Measurements from ENCODE around the gene C16orf90.
"Not testable (repeated sequence)": the region's sequence is repeated elsewhere in the genome, so short reads cannot be mapped to it uniquely, and the experiment has no call there.

C16orf90 gene

GRCh38 chr16:3485097-3485745 lies 10.1 kb downstream of the C16orf90 start:
- in situ Hi-C loops (cut with MboI; ENCODE audit: low sequenced_read_pairs), result no loop called here

GRCh38 chr16:3484318-3485096 lies 10.8 kb downstream of the C16orf90 start:
- in situ Hi-C loops (cut with MboI; ENCODE audit: low sequenced_read_pairs), result no loop called here

- in situ Hi-C loops (cut with MboI; ENCODE audit: low sequenced_read_pairs), result no loop called here
Measured at GRCh38 chr16:3482659-3483241, 12.5 kb downstream of the C16orf90 start.

GRCh38 chr16:3481696-3482658 lies 13.3 kb downstream of the C16orf90 start:
- in situ Hi-C loops (cut with MboI; ENCODE audit: low sequenced_read_pairs), result no loop called here

GRCh38 chr16:3480901-3481695 lies 14.2 kb downstream of the C16orf90 start:
- in situ Hi-C loops (cut with MboI; ENCODE audit: low sequenced_read_pairs), result no loop called here

GRCh38 chr16:3479654-3480216 lies 15.6 kb downstream of the C16orf90 start:
- in situ Hi-C loops (cut with MboI; ENCODE audit: low sequenced_read_pairs), result no loop called here

- in situ Hi-C loops (cut with MboI; ENCODE audit: low sequenced_read_pairs), result no loop called here
Measured at GRCh38 chr16:3478242-3478925, 16.9 kb downstream of the C16orf90 start.

GRCh38 chr16:3476409-3476808 lies 18.9 kb downstream of the C16orf90 start:
- in situ Hi-C loops (cut with MboI; ENCODE audit: low sequenced_read_pairs), result no loop called here

GRCh38 chr16:3475604-3476375 lies 19.5 kb downstream of the C16orf90 start:
- in situ Hi-C loops (cut with MboI; ENCODE audit: low sequenced_read_pairs), result no loop called here

- in situ Hi-C loops (cut with MboI; ENCODE audit: low sequenced_read_pairs), result not testable (repeated sequence)
Measured at GRCh38 chr16:3474870-3475269, 20.4 kb downstream of the C16orf90 start.

- in situ Hi-C loops (cut with MboI; ENCODE audit: low sequenced_read_pairs), result no loop called here
Measured at GRCh38 chr16:3474136-3474779, 21.0 kb downstream of the C16orf90 start.

- in situ Hi-C loops (cut with MboI; ENCODE audit: low sequenced_read_pairs), result not testable (repeated sequence)
Measured at GRCh38 chr16:3473596-3473943, 21.7 kb downstream of the C16orf90 start.

- in situ Hi-C loops (cut with MboI; ENCODE audit: low sequenced_read_pairs), result no loop called here
Measured at GRCh38 chr16:3472878-3473595, 22.3 kb downstream of the C16orf90 start.

- in situ Hi-C loops (cut with MboI; ENCODE audit: low sequenced_read_pairs), result no loop called here
Measured at GRCh38 chr16:3471518-3472176, 23.6 kb downstream of the C16orf90 start.

GRCh38 chr16:3470723-3471122 lies 24.6 kb downstream of the C16orf90 start:
- in situ Hi-C loops (cut with MboI; ENCODE audit: low sequenced_read_pairs), result no loop called here

GRCh38 chr16:3469736-3470135 lies 25.6 kb downstream of the C16orf90 start:
- in situ Hi-C loops (cut with MboI; ENCODE audit: low sequenced_read_pairs), result no loop called here

GRCh38 chr16:3468501-3468900 lies 26.8 kb downstream of the C16orf90 start:
- in situ Hi-C loops (cut with MboI; ENCODE audit: low sequenced_read_pairs), result no loop called here

All from hTERT RPE-1 (cell line).